Astrocyte (in vitro differentiated cells and primary cell): ENCODE measurements around the gene ZMYND19. TPM values are rescaled to one million over a fixed set of nuclear protein-coding genes. Genes with fewer than 3 reads are reported as not detected.

ENCODE experiments used
- DNase-seq: peaks from one replicate; pipeline ENCODE4 v3.0.0-alpha.2; 2010; ENCODE audit warnings: low read depth
- FAIRE-seq: peaks from 2 replicates; lab custom pipeline; 2011; peaks lifted over from hg19 to GRCh38; lab: Jason Lieb, UNC
- H2AFZ ChIP-seq: 2 replicates; pipeline ENCODE4 v1.6.0; 2012; ENCODE audit warnings: low read depth, low read length, inconsistent platforms
- H3K27ac ChIP-seq: 2 replicates; pipeline ENCODE4 v1.5.1; 2011; ENCODE audit warnings: low read depth, low read length, inconsistent platforms
- H3K27me3 ChIP-seq: 2 replicates; pipeline ENCODE4 v1.6.0; 2011; ENCODE audit warnings: low read length, inconsistent platforms; ENCODE audit not compliant: insufficient read depth
- H3K36me3 ChIP-seq: 2 replicates; pipeline ENCODE4 v1.5.1; 2011; ENCODE audit warnings: low read length, inconsistent platforms; ENCODE audit not compliant: insufficient read depth
- H3K4me1 ChIP-seq: 2 replicates; pipeline ENCODE4 v1.5.1; 2011; ENCODE audit warnings: low read length, inconsistent platforms; ENCODE audit not compliant: insufficient read depth
- H3K4me2 ChIP-seq: 2 replicates; pipeline ENCODE4 v1.6.0; 2012; ENCODE audit warnings: low read length, inconsistent platforms
- H3K4me3 ChIP-seq: 2 replicates; pipeline ENCODE4 v1.5.1; 2011; ENCODE audit warnings: low read depth, mild to moderate bottlenecking, low read length, inconsistent platforms; ENCODE audit not compliant: insufficient read depth
- H3K79me2 ChIP-seq: 2 replicates; pipeline ENCODE4 v1.6.0; 2012; ENCODE audit warnings: mild to moderate bottlenecking, low read length, inconsistent platforms; ENCODE audit not compliant: insufficient read depth
- H3K9ac ChIP-seq: 2 replicates; pipeline ENCODE4 v1.6.0; 2012; ENCODE audit warnings: mild to moderate bottlenecking, low read length, inconsistent platforms
- H3K9me3 ChIP-seq: 2 replicates; pipeline ENCODE4 v1.5.1; 2012; ENCODE audit warnings: low read depth, mild to moderate bottlenecking, low read length, inconsistent platforms; ENCODE audit not compliant: insufficient read depth
- H4K20me1 ChIP-seq: 2 replicates; pipeline ENCODE4 v1.6.0; 2012; ENCODE audit warnings: low read length, inconsistent platforms; ENCODE audit not compliant: insufficient read depth
- H3K27ac Mint-ChIP-seq: one replicate; pipeline ENCODE4 v1.8.0; 2021; ENCODE audit warnings: mild to moderate bottlenecking, mixed read lengths; ENCODE audit not compliant: unreplicated experiment
- H3K27me3 Mint-ChIP-seq: one replicate; pipeline ENCODE4 v1.8.0; 2021; ENCODE audit warnings: low read depth, mixed read lengths; ENCODE audit not compliant: unreplicated experiment
- H3K36me3 Mint-ChIP-seq: one replicate; pipeline ENCODE4 v1.8.0; 2021; ENCODE audit warnings: low read depth, mixed read lengths; ENCODE audit not compliant: unreplicated experiment
- H3K4me1 Mint-ChIP-seq: one replicate; pipeline ENCODE4 v1.8.0; 2021; ENCODE audit warnings: low read depth, mixed read lengths; ENCODE audit not compliant: unreplicated experiment
- H3K4me3 Mint-ChIP-seq: one replicate; pipeline ENCODE4 v1.8.0; 2021; ENCODE audit warnings: mild to moderate bottlenecking, moderate library complexity, mixed read lengths; ENCODE audit not compliant: unreplicated experiment
- H3K9me3 Mint-ChIP-seq: one replicate; pipeline ENCODE4 v1.8.0; 2021; ENCODE audit warnings: mild to moderate bottlenecking, mixed read lengths; ENCODE audit not compliant: unreplicated experiment
- CTCF ChIP-seq: IDR thresholded peaks from 2 replicates; pipeline ENCODE4 v1.5.1; 2011; ENCODE audit warnings: low read depth, mild to moderate bottlenecking, inconsistent platforms, low read length, moderate library complexity; ENCODE audit not compliant: insufficient read depth
- EZH2 ChIP-seq: IDR thresholded peaks from 2 replicates; pipeline ENCODE4 v1.6.1; 2012; ENCODE audit warnings: mild to moderate bottlenecking, low read length, inconsistent platforms; ENCODE audit not compliant: insufficient read depth
- total RNA-seq: library from RNA; stranded (reverse); gene quantifications from 2 replicates; pipeline ENCODE4 v1.2.1, GENCODE V29; 2021

ZMYND19 gene
- total RNA-seq, 1 donor from 2014 or later: 34.0 TPM

DNA sequence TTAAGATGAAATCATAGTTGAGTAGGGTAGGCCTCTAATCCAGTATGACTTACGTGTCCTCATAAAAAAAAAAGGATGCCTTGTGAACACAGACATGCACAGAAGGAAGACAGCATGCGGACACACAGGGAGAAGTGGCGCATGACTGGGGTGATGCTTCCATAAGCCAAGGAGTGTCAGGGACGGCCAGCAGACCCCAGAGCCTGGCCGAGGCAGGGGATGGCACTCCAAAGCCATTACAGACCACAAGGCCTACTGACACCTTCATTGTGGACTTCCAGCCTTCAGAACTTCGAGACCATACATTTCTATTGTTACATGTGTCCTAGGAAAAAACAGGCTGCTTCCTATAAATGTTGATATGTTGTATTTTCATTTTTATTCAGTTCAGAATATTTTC, 48.4 kb upstream of the ZMYND19 start:
- Histone ChIP-seq H2AFZ (no peak overlapping the region), H3K9ac (no peak overlapping the region), H3K27me3 (no peaks in the 10 kb centered on the region), H4K20me1 (peaks cover 76% of the 10 kb centered on the region), H3K4me1 (no peaks in the 10 kb centered on the region), H3K4me3 (no peak overlapping the region), H3K79me2 (peaks cover 92% of the 10 kb centered on the region), H3K27ac (no peak overlapping the region), H3K4me2 (no peak overlapping the region), H3K9me3 (no peaks in the 10 kb centered on the region), H3K36me3 (no peaks in the 10 kb centered on the region)
- H3K27ac Mint-ChIP-seq: no peak overlapping the region
- H3K4me1 Mint-ChIP-seq: peaks cover 4% of the 10 kb centered on the region
- H3K9me3 Mint-ChIP-seq: no peaks in the 10 kb centered on the region
- FAIRE-seq (no peak), DNase-seq (no peak)
- H3K4me3 Mint-ChIP-seq: no peak overlapping the region
- H3K36me3 Mint-ChIP-seq: peaks cover 7% of the 10 kb centered on the region
- TF ChIP-seq EZH2 (no peak), CTCF (no peak)
- H3K27me3 Mint-ChIP-seq: no peaks in the 10 kb centered on the region

- TF ChIP-seq EZH2: no peak
- TF ChIP-seq CTCF: no peak
- no peak for FAIRE-seq
- no peak overlapping the region for H3K4me3 Mint-ChIP-seq
- no peaks in the 10 kb centered on the region for H3K27me3 Mint-ChIP-seq
- Histone ChIP-seq H2AFZ (no peak overlapping the region), H3K9me3 (no peaks in the 10 kb centered on the region), H3K4me3 (no peak overlapping the region), H3K36me3 (no peaks in the 10 kb centered on the region), H3K4me2 (no peak overlapping the region), H3K4me1 (peaks cover 2% of the 10 kb centered on the region), H3K27ac (no peak overlapping the region), H4K20me1 (peaks cover 76% of the 10 kb centered on the region), H3K9ac (no peak overlapping the region), H3K27me3 (no peaks in the 10 kb centered on the region), H3K79me2 (peaks cover 91% of the 10 kb centered on the region)
- H3K9me3 Mint-ChIP-seq: no peaks in the 10 kb centered on the region
- peaks cover 3% of the 10 kb centered on the region for H3K36me3 Mint-ChIP-seq
- no peak for DNase-seq
- no peak overlapping the region for H3K27ac Mint-ChIP-seq
- H3K4me1 Mint-ChIP-seq: peaks cover 21% of the 10 kb centered on the region
Measured at GRCh38 chr9:137634016-137634415, 43.7 kb upstream of the ZMYND19 start.

GRCh38 chr9:137632230-137633161, 42.2 kb upstream of the ZMYND19 start:
- DNase-seq (no peak), FAIRE-seq (no peak)
- Mint-ChIP-seq H3K4me3 (peak overlapping the region; percentile 28), H3K36me3 (peaks cover 3% of the 10 kb centered on the region), H3K4me1 (peaks cover 27% of the 10 kb centered on the region), H3K27ac (no peak overlapping the region), H3K27me3 (no peaks in the 10 kb centered on the region), H3K9me3 (no peaks in the 10 kb centered on the region)
- no peaks in the 10 kb centered on the region for H3K27me3 ChIP-seq
- H4K20me1 ChIP-seq: peaks cover 75% of the 10 kb centered on the region
- H3K9ac ChIP-seq: no peak overlapping the region
- H3K36me3 ChIP-seq: no peaks in the 10 kb centered on the region
- no peak for TF ChIP-seq CTCF
- no peak for TF ChIP-seq EZH2
- H3K27ac ChIP-seq: no peak overlapping the region
- H3K4me3 ChIP-seq: no peak overlapping the region
- no peak overlapping the region for H3K4me2 ChIP-seq
- no peak overlapping the region for H2AFZ ChIP-seq
- H3K4me1 ChIP-seq: peaks cover 2% of the 10 kb centered on the region
- peaks cover 91% of the 10 kb centered on the region for H3K79me2 ChIP-seq
- H3K9me3 ChIP-seq: no peaks in the 10 kb centered on the region
